Right lobe of liver (tissue), 4 donors: ENCODE results near the gene IDS.

Source experiments
- CTCF ChIP-seq, 4 donors: fragments of 200-600 bp in 3 of 4; fragments of 450-650 bp in 1 of 4; IDR thresholded peaks; one replicate each; pipeline versions ENCODE4 v1.5.1 to v1.8.0; 2016 to 2022; ENCODE audit warnings: antibody characterized with exemption in 4 of 4, mild to moderate bottlenecking in 2 of 4
- POLR2A ChIP-seq: fragments of 450-650 bp; IDR thresholded peaks from one replicate; pipeline ENCODE4 v1.6.1; 2017; ENCODE audit warnings: antibody characterized with exemption, mild to moderate bottlenecking
- donor health status: DM: no; HTN: no; CAD: no.
- donor health status: DM: no; HTN: no; CAD: no.
- donor health status: DM: no; HTN: yes; CAD: no.

- TF ChIP-seq CTCF (IDR thresholded peaks at IDR 0.05) (no peak), POLR2A (no peak)
Measured at GRCh38 chrX:149517308-149517707, 12.2 kb upstream of the IDS start.
